Ramos (cell line): Measurements from ENCODE around the gene CNTNAP2.
"Not testable (repeated sequence)": the region's sequence is repeated elsewhere in the genome, so short reads cannot be mapped to it uniquely, and the experiment has no call there.

Experiments used
- in situ Hi-C: fragments of 300-500 bp; cut with MboI; formaldehyde crosslinking; loops from one replicate; pipeline ENCODE4 v1.14.3; 2022; ENCODE audit warnings: low sequenced_read_pairs; ENCODE audit not compliant: unreplicated experiment

The CNTNAP2 gene

GRCh38 chr7:146138926-146139325 lies 22.3 kb downstream of the CNTNAP2 start:
- in situ Hi-C loops = no loop called here

GRCh38 chr7:146146831-146147486 lies 30.4 kb downstream of the CNTNAP2 start:
- in situ Hi-C loops = no loop called here

GRCh38 chr7:146150153-146150552 lies 33.6 kb downstream of the CNTNAP2 start:
- in situ Hi-C loops = no loop called here

- in situ Hi-C loops = no loop called here
Observed at GRCh38 chr7:146172112-146172511, 55.5 kb downstream of the CNTNAP2 start.

GRCh38 chr7:146175716-146176115 lies 59.1 kb downstream of the CNTNAP2 start:
- in situ Hi-C loops = no loop called here

GRCh38 chr7:146176860-146177259 lies 60.3 kb downstream of the CNTNAP2 start:
- in situ Hi-C loops = no loop called here

GRCh38 chr7:146177301-146177700 lies 60.7 kb downstream of the CNTNAP2 start:
- in situ Hi-C loops = no loop called here

- in situ Hi-C loops = no loop called here
Observed at GRCh38 chr7:146185844-146186243, 69.2 kb downstream of the CNTNAP2 start.

GRCh38 chr7:146191428-146191827 lies 74.8 kb downstream of the CNTNAP2 start:
- in situ Hi-C loops = not testable (repeated sequence)

- in situ Hi-C loops = no loop called here
Observed at GRCh38 chr7:146201945-146202344, 85.3 kb downstream of the CNTNAP2 start.

GRCh38 chr7:146206270-146206669 lies 89.7 kb downstream of the CNTNAP2 start:
- in situ Hi-C loops = no loop called here

- in situ Hi-C loops = no loop called here
Observed at GRCh38 chr7:146208492-146208891, 91.9 kb downstream of the CNTNAP2 start.

GRCh38 chr7:146214842-146215241 lies 98.2 kb downstream of the CNTNAP2 start:
- in situ Hi-C loops = no loop called here

GRCh38 chr7:146216396-146217041 lies 99.9 kb downstream of the CNTNAP2 start:
- in situ Hi-C loops = no loop called here

GRCh38 chr7:146223851-146224250 lies 107.2 kb downstream of the CNTNAP2 start:
- in situ Hi-C loops = no loop called here

- in situ Hi-C loops = no loop called here
Observed at GRCh38 chr7:146232604-146233003, 116.0 kb downstream of the CNTNAP2 start.

GRCh38 chr7:146235195-146235594 lies 118.6 kb downstream of the CNTNAP2 start:
- in situ Hi-C loops = no loop called here

GRCh38 chr7:146242661-146243060 lies 126.1 kb downstream of the CNTNAP2 start:
- in situ Hi-C loops = no loop called here

GRCh38 chr7:146247991-146248390 lies 131.4 kb downstream of the CNTNAP2 start:
- in situ Hi-C loops = not testable (repeated sequence)

- in situ Hi-C loops = not testable (repeated sequence)
Observed at GRCh38 chr7:146248744-146249143, 132.1 kb downstream of the CNTNAP2 start.

GRCh38 chr7:146249272-146249671 lies 132.7 kb downstream of the CNTNAP2 start:
- in situ Hi-C loops = no loop called here

- in situ Hi-C loops = no loop called here
Observed at GRCh38 chr7:146255609-146256008, 139.0 kb downstream of the CNTNAP2 start.
